Measurements from ENCODE around the gene FKBP14. TPM values are rescaled to one million over a fixed set of nuclear protein-coding genes. Genes with fewer than 3 reads are reported as not detected.

Gene FKBP14
- total and polyA plus RNA-seq, 2 of the 8 experiments (the other 6 are each of a cell fraction or from before 2014, with no cell fraction given), result 3.2 to 20.7 TPM

DNA sequence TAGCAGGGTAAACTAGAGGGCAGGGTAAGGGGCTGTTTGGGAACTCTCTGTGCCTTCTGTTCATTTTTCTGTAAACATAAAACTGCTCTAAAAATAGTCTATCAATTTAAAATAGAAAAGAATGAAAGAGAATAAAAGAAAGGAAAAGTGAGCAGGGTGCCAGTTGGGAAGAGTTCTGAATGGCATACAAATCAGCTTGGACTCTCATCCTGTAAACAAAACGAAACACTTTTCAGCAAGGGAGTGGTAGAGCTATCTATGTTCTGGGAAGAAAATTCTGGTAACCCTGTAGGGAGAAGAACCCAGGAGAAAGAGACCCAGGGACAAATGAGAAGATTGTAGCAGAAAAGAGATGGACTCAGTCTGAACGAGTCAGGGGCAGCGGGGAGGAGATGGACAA lies 61.5 kb downstream of the FKBP14 start (continued):
- no peak for TF ChIP-seq RBBP5 (IDR thresholded peaks at IDR 0.05; ENCODE audit: borderline replicate concordance, low read depth, low read length)

Measured in H1 (cell line).